ENCODE data around the gene MGRN1. TPM values are rescaled to one million over a fixed set of nuclear protein-coding genes. Genes with fewer than 3 reads are reported as not detected.
A peak's percentile ranks its signal among the peaks of the same experiment; 100 is the strongest.

The MGRN1 gene
- total RNA-seq, 1 donor from 2014 or later = 63.6 TPM

- no peak for TF ChIP-seq CTCF (IDR thresholded peaks at IDR 0.05; ENCODE audit: insufficient read depth, low read length, poor library complexity, severe bottlenecking)
- Histone ChIP-seq H3K36me3 (ENCODE audit: control insufficient read depth, insufficient read depth, low read length) (no peaks in the 10 kb centered on the region), H3K27me3 (ENCODE audit: control insufficient read depth, insufficient read depth, low read length) (no peaks in the 10 kb centered on the region), H3K4me3 (ENCODE audit: low read depth, low read length) (peak overlapping the region; percentile 93)
- no peak for DNase-seq (ENCODE audit: low read depth)
Measured at GRCh38 chr16:4625560-4626159, 1.0 kb downstream of the MGRN1 start.

DNA sequence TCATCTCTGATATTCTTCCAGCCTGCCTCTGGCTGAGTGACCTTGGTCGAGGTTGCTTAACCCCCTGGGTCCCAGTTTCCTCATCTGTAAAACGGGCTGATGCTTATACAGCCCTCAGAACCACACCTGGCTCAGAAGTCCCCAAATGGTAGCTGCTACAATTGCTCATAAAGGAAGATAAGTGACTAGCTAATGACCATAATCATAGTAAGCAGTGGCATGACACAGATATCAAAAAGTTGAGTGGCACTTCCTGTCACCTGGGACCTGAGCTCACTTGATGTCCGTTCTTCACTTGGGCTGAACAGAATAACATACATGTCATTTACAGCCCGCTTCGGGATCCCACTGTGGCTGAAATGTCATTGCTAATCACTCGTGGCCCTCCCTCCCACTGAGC is 1.8 kb downstream of the MGRN1 start:
- Histone ChIP-seq H3K27me3 (ENCODE audit: control insufficient read depth, insufficient read depth, low read length) (no peaks in the 10 kb centered on the region), H3K36me3 (ENCODE audit: control insufficient read depth, insufficient read depth, low read length) (no peaks in the 10 kb centered on the region), H3K4me3 (ENCODE audit: low read depth, low read length) (no peak overlapping the region)
- DNase-seq (ENCODE audit: low read depth) = no peak
- TF ChIP-seq CTCF (IDR thresholded peaks at IDR 0.05; ENCODE audit: insufficient read depth, low read length, poor library complexity, severe bottlenecking) = no peak

- DNase-seq (ENCODE audit: low read depth) = no peak
- no peak overlapping the region for H3K4me3 ChIP-seq (ENCODE audit: low read depth, low read length)
- no peaks in the 10 kb centered on the region for H3K36me3 ChIP-seq (ENCODE audit: control insufficient read depth, insufficient read depth, low read length)
- H3K27me3 ChIP-seq (ENCODE audit: control insufficient read depth, insufficient read depth, low read length) = no peaks in the 10 kb centered on the region
- no peak for TF ChIP-seq CTCF (IDR thresholded peaks at IDR 0.05; ENCODE audit: insufficient read depth, low read length, poor library complexity, severe bottlenecking)
Measured at GRCh38 chr16:4628283-4628682, 3.7 kb downstream of the MGRN1 start.

DNA sequence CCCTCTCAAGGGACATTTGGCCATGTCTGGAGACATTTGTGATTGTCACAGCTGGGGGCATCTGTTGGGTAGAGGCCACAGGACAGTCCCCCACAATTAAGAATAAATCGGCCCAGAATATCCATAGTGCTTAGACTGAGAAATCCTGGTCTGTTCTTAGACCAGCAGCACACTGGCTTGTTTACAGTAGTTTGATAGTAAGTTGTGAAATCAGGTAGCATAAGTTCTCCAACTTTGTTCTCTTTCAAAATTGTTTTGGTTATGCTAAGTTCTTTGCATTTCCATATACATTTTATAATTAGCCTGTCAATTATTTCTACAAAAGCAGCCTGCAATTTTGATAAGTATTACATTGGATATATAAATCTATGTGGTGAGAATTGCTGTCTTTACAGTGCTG is 6.8 kb downstream of the MGRN1 start:
- H3K36me3 ChIP-seq (ENCODE audit: control insufficient read depth, insufficient read depth, low read length) = no peaks in the 10 kb centered on the region
- no peaks in the 10 kb centered on the region for H3K27me3 ChIP-seq (ENCODE audit: control insufficient read depth, insufficient read depth, low read length)
- H3K4me3 ChIP-seq (ENCODE audit: low read depth, low read length) = no peak overlapping the region
- no peak for TF ChIP-seq CTCF (IDR thresholded peaks at IDR 0.05; ENCODE audit: insufficient read depth, low read length, poor library complexity, severe bottlenecking)
- no peak for DNase-seq (ENCODE audit: low read depth)

DNA sequence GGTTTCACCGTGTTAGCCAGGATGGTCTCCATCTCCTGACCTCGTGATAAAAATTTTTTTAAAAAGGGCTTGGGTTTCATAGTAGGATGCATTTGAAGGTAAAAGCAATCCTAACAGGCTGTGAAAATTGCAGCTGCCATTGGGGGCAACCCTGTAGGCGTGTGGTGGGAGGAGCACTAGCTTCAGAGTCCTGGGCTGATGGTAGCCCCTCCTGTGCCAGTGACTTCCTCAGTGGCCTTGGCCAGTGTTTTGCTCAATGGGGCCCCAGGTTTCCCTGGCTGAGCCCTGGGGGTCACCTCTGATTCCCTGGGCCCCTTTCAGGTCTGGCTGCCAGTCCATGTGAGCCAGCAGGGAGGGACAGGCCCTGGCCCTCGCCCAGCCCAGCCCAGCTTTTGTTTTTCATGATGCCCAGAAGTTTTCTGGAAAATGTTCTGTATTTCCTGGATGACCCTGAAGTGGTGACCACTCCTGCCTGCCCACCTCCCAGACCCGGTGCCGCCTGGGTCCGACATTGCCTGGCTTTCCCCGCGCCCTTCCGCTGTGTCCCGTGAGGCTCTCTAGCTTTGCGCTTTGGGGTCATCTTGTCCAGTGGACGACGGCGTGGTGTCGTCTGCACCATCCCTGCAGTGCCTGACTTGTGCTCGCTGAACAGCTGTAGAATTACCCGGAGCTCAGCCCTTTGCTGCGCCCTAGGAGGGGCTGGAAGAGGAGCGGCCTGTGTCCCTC is 9.4 kb downstream of the MGRN1 start:
- DNase-seq (ENCODE audit: low read depth) = no peak
- Histone ChIP-seq H3K4me3 (ENCODE audit: low read depth, low read length) (no peak overlapping the region), H3K27me3 (ENCODE audit: control insufficient read depth, insufficient read depth, low read length) (no peaks in the 10 kb centered on the region), H3K36me3 (ENCODE audit: control insufficient read depth, insufficient read depth, low read length) (no peaks in the 10 kb centered on the region)
- TF ChIP-seq CTCF (IDR thresholded peaks at IDR 0.05; ENCODE audit: insufficient read depth, low read length, poor library complexity, severe bottlenecking) = no peak

DNA sequence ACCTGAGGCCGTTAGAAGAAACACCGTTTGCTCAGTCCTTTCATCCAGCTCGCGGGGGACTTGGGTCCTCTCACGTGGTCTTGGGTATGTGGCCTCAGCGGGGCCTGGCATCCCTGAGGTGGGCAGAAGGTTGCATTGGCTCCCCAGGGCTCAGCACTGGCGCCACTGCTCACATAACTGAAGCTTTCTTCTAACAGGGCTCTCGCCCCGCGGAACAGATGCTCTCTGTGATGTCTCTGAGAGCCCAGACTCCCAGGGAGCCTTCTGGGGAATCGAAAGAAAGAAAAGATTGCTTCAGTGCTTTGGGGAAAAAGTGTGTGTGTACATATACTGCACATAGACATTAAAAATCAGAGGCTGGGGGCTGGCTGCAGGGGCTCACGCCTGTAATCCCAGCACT is 10.1 kb downstream of the MGRN1 start:
- H3K36me3 ChIP-seq (ENCODE audit: control insufficient read depth, insufficient read depth, low read length) = no peaks in the 10 kb centered on the region
- TF ChIP-seq CTCF (IDR thresholded peaks at IDR 0.05; ENCODE audit: insufficient read depth, low read length, poor library complexity, severe bottlenecking) = no peak
- no peak for DNase-seq (ENCODE audit: low read depth)

More for the DNA sequence above, 10.1 kb downstream of the MGRN1 start:
- Histone ChIP-seq H3K27me3 (ENCODE audit: control insufficient read depth, insufficient read depth, low read length) (no peaks in the 10 kb centered on the region), H3K4me3 (ENCODE audit: low read depth, low read length) (no peak overlapping the region)

Measured in kidney epithelial cell (primary cell).